Panc1 (cell line): ENCODE data around the gene EIF4EBP2. TPM values are rescaled to one million over a fixed set of nuclear protein-coding genes. Genes with fewer than 3 reads are reported as not detected.

Source experiments
- ATAC-seq: fragments of 200-7000 bp; cut with Tn5 transposase; 2 replicates; pipeline ENCODE4 v1.9.1; 2020; ENCODE audit warnings: mild to moderate bottlenecking, moderate library complexity
- BruUV-seq: library from RNA; stranded (reverse); fragments of 400-500 nt; replicated peaks from 2 replicates; lab custom pipeline; 2021; lab: Mats Ljungman, UMichigan
- CTCF ChIA-PET: fragments of 300-600 bp; sonication (Branson Sonifier 250); formaldehyde crosslinking; loops from one replicate; lab custom pipeline; 2022; ENCODE audit warnings: antibody characterized with exemption; lab: Charles Lee
- POLR2A ChIA-PET: fragments of 300-600 bp; sonication (Branson Sonifier 250); formaldehyde crosslinking; loops from one replicate; lab custom pipeline; 2022; ENCODE audit warnings: antibody characterized with exemption; lab: Charles Lee
- DNase-seq: peaks from one replicate; pipeline ENCODE4 v3.0.0-alpha.2; 2010; ENCODE audit warnings: low read depth, low spot score
- H3K27ac ChIP-seq: 2 replicates; pipeline ENCODE4 v1.5.1; 2011; ENCODE audit warnings: mild to moderate bottlenecking, low read length, inconsistent platforms
- H3K27me3 ChIP-seq: fragments of 200-500 bp; sonication (Bioruptor generic); 2 replicates; pipeline ENCODE4 v1.6.0; 2014; ENCODE audit warnings: low read length, inconsistent platforms; ENCODE audit not compliant: control insufficient read depth, insufficient read depth
- H3K36me3 ChIP-seq: fragments of 200-500 bp; sonication (Bioruptor generic); 2 replicates; pipeline ENCODE4 v1.5.1; 2014; ENCODE audit warnings: inconsistent platforms, mild to moderate bottlenecking, low read length, moderate library complexity; ENCODE audit not compliant: control insufficient read depth, insufficient read depth
- H3K4me1 ChIP-seq: 2 replicates; pipeline ENCODE4 v1.5.1; 2011; ENCODE audit warnings: inconsistent platforms, mild to moderate bottlenecking, low read length, moderate library complexity; ENCODE audit not compliant: control insufficient read depth, insufficient read depth
- H3K4me3 ChIP-seq, 2 experiments: 2 replicates each; pipeline ENCODE4 v1.5.1; 2011 to 2012; ENCODE audit warnings: low read depth in 2 of 2, low read length in 2 of 2, mild to moderate bottlenecking in 2 of 2, inconsistent platforms in 1 of 2, moderate library complexity in 1 of 2
- H3K9me3 ChIP-seq: fragments of 200-500 bp; sonication (Bioruptor generic); 2 replicates; pipeline ENCODE4 v1.5.1; 2014; ENCODE audit warnings: low read depth, mild to moderate bottlenecking, inconsistent platforms, low read length, moderate library complexity; ENCODE audit not compliant: control insufficient read depth, insufficient read depth
- CTCF ChIP-seq: fragments of 450-650 bp; IDR thresholded peaks from 2 replicates; pipeline ENCODE4 v1.5.1; 2017; ENCODE audit warnings: mild to moderate bottlenecking
- POLR2AphosphoS5 ChIP-seq: IDR thresholded peaks from 2 replicates; pipeline ENCODE4 v1.6.1; 2012; ENCODE audit warnings: mild to moderate bottlenecking, low read depth, low read length, moderate library complexity
- REST ChIP-seq, 2 experiments: IDR thresholded peaks; 2 replicates each; pipeline ENCODE4 v1.6.1; 2011 to 2012; ENCODE audit warnings: low read depth in 2 of 2, control low read depth in 1 of 2, low read length in 1 of 2, mild to moderate bottlenecking in 1 of 2, moderate library complexity in 1 of 2; ENCODE audit not compliant: insufficient read depth in 1 of 2
- SIN3A ChIP-seq: IDR thresholded peaks from 2 replicates; pipeline ENCODE4 v1.6.1; 2012; ENCODE audit warnings: low read depth, mild to moderate bottlenecking, low read length, moderate library complexity, borderline replicate concordance; ENCODE audit not compliant: insufficient read depth
- TCF7L2 ChIP-seq: IDR thresholded peaks from 2 replicates; pipeline ENCODE4 v1.6.1; 2011; ENCODE audit warnings: mild to moderate bottlenecking, low read depth, low read length, inconsistent platforms
- in situ Hi-C: cut with HindIII; loops from 2 replicates; pipeline ENCODE4 v1.10.0; 2016; ENCODE audit warnings: low sequenced_read_pairs, low pct_unique_long_range_greater_than_20kb
- intact Hi-C: fragments of 100-400 bp; cut with micrococcal nuclease; formaldehyde crosslinking; loops from one replicate; pipeline ENCODE4 v1.10.0; 2022; ENCODE audit not compliant: unreplicated experiment
- total RNA-seq: library from RNA; stranded (reverse); gene quantifications from one replicate; pipeline ENCODE4 v1.2.1, GENCODE V29; 2021; ENCODE audit not compliant: unreplicated experiment

The EIF4EBP2 gene
- total RNA-seq, 1 experiment from 2014 or later = 48.2 TPM

- no peak for ATAC-seq
- no peak overlapping the region for H3K4me3 ChIP-seq
Measured at GRCh38 chr10:70440296-70441160, 36.6 kb downstream of the EIF4EBP2 start.

More at GRCh38 chr10:70440296-70441160, 36.6 kb downstream of the EIF4EBP2 start:
- no peak for DNase-seq
- Histone ChIP-seq H3K27ac (no peak overlapping the region), H3K9me3 (no peaks in the 10 kb centered on the region), H3K27me3 (no peaks in the 10 kb centered on the region), H3K36me3 (no peaks in the 10 kb centered on the region), H3K4me1 (no peaks in the 10 kb centered on the region)
- no TSS peak for BruUV-seq
- TF ChIP-seq POLR2AphosphoS5 (no peak), CTCF (no peak), TCF7L2 (no peak), SIN3A (no peak), REST (IDR thresholded peaks at IDR 0.05; ENCODE audit: insufficient read depth in 1 of 2, low read depth in 2 of 2, low read length in 1 of 2) (no peak)
- intact Hi-C loops (no loop called here), in situ Hi-C loops (no loop called here)
- ChIA-PET CTCF (no interaction called here), POLR2A (no interaction called here)
